NT2/D1 (cell line): ENCODE results near the gene HS3ST5.

Source experiments
- DNase-seq: peaks from one replicate; pipeline ENCODE4 v3.0.0-alpha.2; 2011; ENCODE audit warnings: low read depth, low spot score
- H3K27me3 ChIP-seq: 2 replicates; pipeline ENCODE4 v1.6.0; 2011; ENCODE audit warnings: mild to moderate bottlenecking; ENCODE audit not compliant: insufficient read length, insufficient read depth
- H3K36me3 ChIP-seq: 2 replicates; pipeline ENCODE4 v1.6.1; 2011; ENCODE audit warnings: mild to moderate bottlenecking, low read length, mixed read lengths; ENCODE audit not compliant: insufficient read depth, insufficient read length
- H3K4me1 ChIP-seq: 2 replicates; pipeline ENCODE4 v1.5.1; 2011; ENCODE audit not compliant: insufficient read depth, insufficient read length
- H3K4me3 ChIP-seq: 2 replicates; pipeline ENCODE4 v1.5.1; 2011; ENCODE audit warnings: low read depth; ENCODE audit not compliant: insufficient read length
- H3K9ac ChIP-seq: 2 replicates; pipeline ENCODE4 v1.6.0; 2011; ENCODE audit warnings: low read depth; ENCODE audit not compliant: insufficient read length
- H3K9me3 ChIP-seq: 2 replicates; pipeline ENCODE4 v1.5.1; 2011; ENCODE audit warnings: mild to moderate bottlenecking, low read length; ENCODE audit not compliant: insufficient read depth
- SUZ12 ChIP-seq: IDR thresholded peaks from 2 replicates; pipeline ENCODE4 v1.6.1; 2011; ENCODE audit not compliant: insufficient read length, insufficient read depth; ENCODE audit errors: extremely low read depth
- YY1 ChIP-seq: IDR thresholded peaks from 2 replicates; pipeline ENCODE4 v1.6.1; 2011; ENCODE audit not compliant: insufficient read length, insufficient read depth
- ZNF274 ChIP-seq: IDR thresholded peaks from 2 replicates; pipeline ENCODE4 v1.6.1; 2011; ENCODE audit warnings: mild to moderate bottlenecking, low read depth, low read length

The HS3ST5 gene

GRCh38 chr6:114342826-114343781 is at the start of gene HS3ST5:
Gene HS3ST5, minus strand, starts transcription at chr6:114343023. Its CDS starts 280,178 bp downstream, at chr6:114062845.
- peaks cover 18% of the 10 kb centered on the region for H3K27me3 ChIP-seq
- no peaks in the 10 kb centered on the region for H3K4me1 ChIP-seq
- H3K9ac ChIP-seq = peak within 1 kb of the TSS; percentile 72
- H3K9me3 ChIP-seq = no peaks in the 10 kb centered on the region
- no peaks in the 10 kb centered on the region for H3K36me3 ChIP-seq
- peak; percentile 63 for DNase-seq
- H3K4me3 ChIP-seq = peak within 1 kb of the TSS; percentile 79
- TF ChIP-seq SUZ12 (no peak), YY1 (no peak), ZNF274 (no peak)

GRCh38 chr6:114390176-114390575 is 47.4 kb upstream of the HS3ST5 start:
- no peaks in the 10 kb centered on the region for H3K9me3 ChIP-seq
- H3K36me3 ChIP-seq = no peaks in the 10 kb centered on the region
- H3K9ac ChIP-seq = no peak overlapping the region
- H3K27me3 ChIP-seq = no peaks in the 10 kb centered on the region
- no peak overlapping the region for H3K4me3 ChIP-seq
- H3K4me1 ChIP-seq = no peaks in the 10 kb centered on the region
- no peak for DNase-seq
- TF ChIP-seq YY1 (no peak), ZNF274 (no peak), SUZ12 (no peak)

GRCh38 chr6:114389111-114389510 is 46.3 kb upstream of the HS3ST5 start:
- H3K36me3 ChIP-seq = no peaks in the 10 kb centered on the region
- no peak overlapping the region for H3K4me3 ChIP-seq
- H3K9ac ChIP-seq = no peak overlapping the region
- DNase-seq = no peak
- no peaks in the 10 kb centered on the region for H3K9me3 ChIP-seq
- H3K27me3 ChIP-seq = no peaks in the 10 kb centered on the region
- TF ChIP-seq ZNF274 (no peak), YY1 (no peak), SUZ12 (no peak)
- H3K4me1 ChIP-seq = no peaks in the 10 kb centered on the region

GRCh38 chr6:114382406-114382805 is 39.6 kb upstream of the HS3ST5 start:
- Histone ChIP-seq H3K27me3 (no peaks in the 10 kb centered on the region), H3K9me3 (no peaks in the 10 kb centered on the region), H3K9ac (no peak overlapping the region), H3K4me3 (no peak overlapping the region), H3K4me1 (no peaks in the 10 kb centered on the region), H3K36me3 (no peaks in the 10 kb centered on the region)
- no peak for TF ChIP-seq SUZ12
- TF ChIP-seq ZNF274 = no peak
- no peak for TF ChIP-seq YY1
- DNase-seq = no peak

GRCh38 chr6:114377881-114378280 is 35.1 kb upstream of the HS3ST5 start:
- Histone ChIP-seq H3K4me3 (no peak overlapping the region), H3K9me3 (no peaks in the 10 kb centered on the region), H3K4me1 (no peaks in the 10 kb centered on the region), H3K36me3 (no peaks in the 10 kb centered on the region), H3K9ac (no peak overlapping the region), H3K27me3 (no peaks in the 10 kb centered on the region)
- TF ChIP-seq SUZ12 (no peak), ZNF274 (no peak), YY1 (no peak)
- DNase-seq = no peak

GRCh38 chr6:114376611-114377175 is 33.9 kb upstream of the HS3ST5 start:
- Histone ChIP-seq H3K36me3 (no peaks in the 10 kb centered on the region), H3K27me3 (no peaks in the 10 kb centered on the region), H3K4me3 (no peak overlapping the region)

GRCh38 chr6:114375541-114376192 is 32.8 kb upstream of the HS3ST5 start:
- no peaks in the 10 kb centered on the region for H3K36me3 ChIP-seq
- no peaks in the 10 kb centered on the region for H3K9me3 ChIP-seq
- no peak for DNase-seq
- TF ChIP-seq ZNF274 (no peak), YY1 (no peak), SUZ12 (no peak)
- no peak overlapping the region for H3K9ac ChIP-seq
- H3K4me3 ChIP-seq = no peak overlapping the region
- no peaks in the 10 kb centered on the region for H3K27me3 ChIP-seq
- no peaks in the 10 kb centered on the region for H3K4me1 ChIP-seq

More at GRCh38 chr6:114376611-114377175, 33.9 kb upstream of the HS3ST5 start:
- TF ChIP-seq YY1 (no peak), ZNF274 (no peak)
- DNase-seq = no peak
- Histone ChIP-seq H3K9ac (no peak overlapping the region), H3K9me3 (no peaks in the 10 kb centered on the region), H3K4me1 (no peaks in the 10 kb centered on the region)
